GM19452 (cell line): Measurements from ENCODE around the gene COL4A1.

ENCODE experiments used
- ATAC-seq: cut with Tn5 transposase; IDR thresholded peaks from one replicate; pipeline ENCODE4 v1.9.1; 2021; ENCODE audit not compliant: unreplicated experiment

Gene COL4A1

GRCh38 chr13:110262508-110263291, 44.3 kb downstream of the COL4A1 start:
- no peak for ATAC-seq

DNA sequence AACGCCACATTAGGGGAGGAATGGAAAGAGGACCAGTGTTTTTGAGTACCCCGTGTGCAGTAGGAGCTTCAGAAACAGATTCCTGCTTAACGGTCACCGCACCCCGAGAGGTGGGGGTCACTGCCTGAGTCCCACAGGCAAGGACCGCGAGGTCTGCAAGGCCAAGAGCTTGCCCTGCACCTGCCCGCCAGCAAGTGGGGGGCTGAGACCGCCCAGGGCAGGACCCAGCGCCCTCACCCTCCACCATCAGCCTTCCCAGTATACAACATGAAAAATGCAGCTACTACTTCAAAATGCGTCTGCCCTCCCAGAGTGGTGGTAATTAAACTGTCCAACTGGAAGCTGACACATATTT, 44.9 kb downstream of the COL4A1 start:
- no peak for ATAC-seq

- ATAC-seq: no peak
These were observed 45.5 kb downstream of the COL4A1 start for GRCh38 chr13:110261166-110262081.

GRCh38 chr13:110259651-110260050, 47.3 kb downstream of the COL4A1 start:
- ATAC-seq: no peak

DNA sequence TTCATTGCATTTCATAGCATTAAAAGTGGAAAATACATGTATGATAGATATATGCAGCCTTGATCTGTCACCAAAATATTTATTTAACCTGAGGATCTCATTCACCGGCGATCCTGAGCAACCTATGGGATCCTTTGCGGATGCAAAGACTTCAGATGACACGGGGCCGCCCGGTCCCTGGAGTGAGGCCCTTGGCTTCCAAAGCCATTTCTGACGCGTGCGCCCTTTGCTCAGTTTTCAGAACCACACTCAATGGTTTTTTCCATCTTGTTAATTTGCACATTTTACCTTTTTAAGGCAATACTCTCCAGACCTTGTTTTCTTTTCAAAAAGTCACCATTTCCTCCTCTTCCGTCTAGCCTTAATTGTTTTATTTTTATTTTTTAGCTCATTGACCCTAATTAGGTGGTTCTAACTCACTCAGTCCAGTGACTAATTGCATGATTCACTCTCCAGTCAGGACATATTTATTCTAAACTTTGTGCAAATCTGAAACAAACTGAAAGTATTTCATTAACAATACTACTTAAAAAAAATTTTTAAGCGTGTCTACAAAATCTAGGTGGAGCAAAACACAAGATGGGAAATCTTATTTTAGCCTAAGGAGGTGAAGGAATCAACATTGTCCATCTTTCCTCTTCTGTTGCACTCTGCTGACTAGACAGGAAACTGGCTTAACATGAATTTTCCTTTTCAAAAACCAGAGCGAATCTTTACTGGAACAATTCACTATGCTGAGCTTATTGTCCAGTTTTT, 47.9 kb downstream of the COL4A1 start:
- ATAC-seq: no peak

DNA sequence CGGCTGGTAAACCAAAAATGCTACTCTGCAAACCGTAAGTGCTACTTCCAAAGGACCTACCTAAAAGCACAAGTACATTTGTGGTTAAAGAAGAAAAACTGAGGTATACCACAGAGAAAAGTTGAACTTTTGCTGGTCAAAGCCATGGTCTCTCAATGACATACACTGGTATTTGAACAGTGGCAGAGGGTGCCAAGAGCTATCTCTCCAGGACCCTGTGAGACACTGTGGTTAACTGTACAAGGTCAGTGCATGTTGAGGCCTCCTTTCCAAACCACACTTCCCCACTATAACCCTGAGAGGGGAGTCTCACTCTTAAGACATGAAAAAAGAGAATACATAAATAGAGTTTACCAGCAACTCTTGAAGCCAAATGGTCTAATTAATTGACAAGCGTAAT, 49.5 kb downstream of the COL4A1 start:
- ATAC-seq: no peak

GRCh38 chr13:110256126-110256905, 50.6 kb downstream of the COL4A1 start:
- ATAC-seq: no peak

DNA sequence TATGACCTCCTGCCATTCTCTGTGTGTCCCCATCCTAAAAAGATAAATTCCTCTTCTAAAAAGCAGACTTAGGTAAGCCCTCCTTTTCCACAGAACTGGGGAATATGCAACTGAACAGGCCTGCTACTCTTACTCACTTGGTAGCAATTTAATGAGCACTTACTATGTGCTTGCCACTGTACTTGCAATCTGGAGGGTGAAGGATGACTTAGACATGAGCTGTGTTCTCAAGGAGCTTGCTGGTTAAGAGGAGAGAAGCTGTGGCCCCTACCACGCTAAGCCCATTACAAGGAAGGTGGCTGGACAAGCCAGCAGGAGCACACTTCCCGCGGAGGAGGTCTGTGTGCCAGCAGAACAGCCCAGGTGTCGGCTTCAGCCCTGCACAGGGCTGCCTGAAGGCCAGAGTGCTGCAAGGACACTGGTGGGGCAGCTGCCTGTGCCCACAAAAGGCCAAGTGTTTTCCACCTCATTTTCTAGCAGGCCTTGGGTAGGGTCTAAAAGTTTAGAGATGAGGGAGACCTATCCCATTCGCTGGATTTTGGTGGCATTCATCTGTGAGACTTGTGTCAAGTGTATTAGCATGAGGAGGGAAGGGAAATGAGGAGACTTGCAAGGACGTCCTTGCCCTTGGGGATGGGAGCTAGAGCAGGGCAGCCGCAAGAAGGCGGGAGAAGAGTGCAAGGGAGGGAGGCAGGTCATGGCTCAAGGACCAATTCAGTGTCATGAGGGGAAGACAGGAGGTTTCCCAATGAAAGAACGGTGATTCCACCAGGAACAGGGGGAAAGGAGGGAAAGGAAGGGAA, 52.0 kb downstream of the COL4A1 start:
- no peak for ATAC-seq

GRCh38 chr13:110254151-110254679, 52.7 kb downstream of the COL4A1 start:
- no peak for ATAC-seq

DNA sequence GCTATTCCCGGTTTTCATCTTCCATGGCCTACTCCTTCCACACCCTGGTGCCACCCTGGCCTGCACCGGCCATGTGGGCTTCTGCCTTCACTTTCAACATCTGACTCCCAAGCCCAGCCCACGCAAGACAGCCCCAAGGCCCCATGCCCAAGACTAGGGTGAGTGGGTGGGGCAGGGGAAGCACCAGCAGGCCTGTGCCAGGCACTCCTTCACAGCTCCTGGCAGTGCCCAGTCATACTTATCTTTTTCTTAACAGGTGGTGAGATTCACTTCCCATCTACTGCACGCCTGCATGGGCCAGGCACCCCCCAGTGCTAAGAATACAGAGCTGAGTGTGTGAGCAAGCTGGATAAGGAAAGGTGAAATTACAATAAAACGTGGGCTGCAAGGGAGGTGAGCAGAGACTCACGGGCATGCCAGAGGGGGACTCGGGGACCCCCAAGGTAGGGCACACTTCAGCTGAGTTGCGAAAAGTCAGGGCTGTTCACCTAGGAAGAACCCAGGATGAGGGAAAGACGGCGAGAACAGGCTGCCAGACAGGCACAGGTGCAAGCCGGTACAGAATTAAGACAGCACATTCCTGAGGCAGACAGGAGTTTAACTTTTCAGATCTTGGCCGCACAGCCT, 55.7 kb downstream of the COL4A1 start:
- ATAC-seq: no peak

DNA sequence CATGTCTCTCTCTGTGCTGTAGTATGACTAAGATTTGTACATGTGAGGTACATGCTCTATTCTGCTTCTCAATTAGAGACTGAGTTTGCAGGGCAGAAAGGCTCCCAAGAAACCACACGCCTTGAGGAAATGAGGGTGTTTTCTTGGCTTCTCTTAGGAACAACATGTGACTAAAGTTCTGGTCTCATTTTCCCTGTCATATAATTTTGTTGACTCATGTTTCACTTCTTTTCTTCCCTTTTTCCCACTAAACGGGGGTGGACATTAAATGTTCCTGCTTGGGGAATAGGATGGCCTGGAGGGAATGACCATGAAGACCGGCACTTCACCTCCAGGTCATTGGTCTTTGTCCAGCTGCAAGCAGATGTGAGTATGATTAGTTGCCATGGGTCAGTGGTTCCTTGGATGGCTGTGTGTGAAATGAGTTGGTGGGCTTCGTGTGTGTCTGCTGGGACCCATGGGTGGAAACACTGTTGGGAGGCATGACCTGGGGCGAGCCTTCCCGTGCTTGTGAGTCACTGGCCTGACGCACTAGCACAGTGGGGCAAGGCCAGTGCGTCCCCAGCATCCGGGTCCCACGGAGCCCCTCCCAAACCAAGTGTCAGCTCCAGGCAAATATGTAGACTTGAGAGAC, 56.6 kb downstream of the COL4A1 start:
- no peak for ATAC-seq

GRCh38 chr13:110249326-110249725, 57.6 kb downstream of the COL4A1 start:
- no peak for ATAC-seq

GRCh38 chr13:110248449-110249143, 58.4 kb downstream of the COL4A1 start:
- no peak for ATAC-seq

- no peak for ATAC-seq
These were observed 60.4 kb downstream of the COL4A1 start for GRCh38 chr13:110246530-110246929.

- no peak for ATAC-seq
These were observed 61.5 kb downstream of the COL4A1 start for GRCh38 chr13:110245416-110245899.

DNA sequence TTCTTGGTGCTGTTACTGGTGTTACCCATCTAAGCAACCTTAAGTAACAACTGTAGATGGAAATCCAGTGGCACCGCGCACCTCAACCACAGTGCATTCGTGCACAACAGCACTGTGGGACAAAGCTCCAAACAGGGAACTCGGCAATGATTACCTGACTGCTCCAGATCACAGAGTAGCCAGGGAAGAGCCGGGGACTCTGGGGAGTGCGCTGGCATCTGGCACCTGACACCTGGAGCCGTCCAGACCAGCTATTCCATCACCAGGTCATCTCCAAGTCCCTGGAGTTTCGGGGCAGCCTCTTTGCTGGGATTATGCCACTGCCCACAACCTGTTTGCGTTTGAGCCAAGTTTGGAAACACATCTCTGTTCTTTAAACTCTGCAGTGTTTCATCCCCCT, 62.0 kb downstream of the COL4A1 start:
- ATAC-seq: no peak

DNA sequence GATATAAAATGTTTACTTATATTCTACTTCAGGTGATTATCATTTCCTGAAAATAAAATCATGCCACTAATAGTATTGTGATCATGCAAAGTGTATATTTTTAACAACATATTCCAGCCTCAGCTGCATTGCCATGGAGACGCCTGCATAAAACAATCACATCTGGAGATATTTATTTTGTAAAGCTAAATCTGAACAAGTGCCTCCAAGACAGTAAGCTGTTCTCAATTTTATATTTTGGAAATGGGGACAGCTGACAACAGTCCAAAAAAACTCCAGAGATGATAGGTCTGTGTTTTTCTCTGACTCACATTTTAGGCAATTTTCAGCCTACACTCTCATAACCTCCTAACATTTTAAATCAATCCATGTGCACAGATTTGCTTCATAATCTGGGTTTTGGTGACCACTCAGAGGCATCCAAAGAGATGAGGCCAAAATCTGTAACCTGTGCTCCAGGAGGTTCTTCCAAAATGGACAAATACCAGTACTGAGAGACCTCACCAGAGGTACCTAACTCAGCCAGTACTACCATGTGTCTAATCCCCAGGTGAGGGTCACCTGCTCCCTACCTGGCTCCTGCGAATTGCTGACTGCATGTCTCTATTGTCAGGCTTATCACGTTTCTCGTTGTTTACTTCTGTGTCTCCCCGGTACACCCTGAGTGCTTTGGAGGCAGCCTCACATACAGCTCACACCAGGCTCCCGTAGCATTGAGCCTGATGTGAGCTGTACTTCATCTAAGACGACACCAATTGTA, 62.7 kb downstream of the COL4A1 start:
- no peak for ATAC-seq
